ENCODE results near the gene MARCHF11.

Gene MARCHF11

DNA sequence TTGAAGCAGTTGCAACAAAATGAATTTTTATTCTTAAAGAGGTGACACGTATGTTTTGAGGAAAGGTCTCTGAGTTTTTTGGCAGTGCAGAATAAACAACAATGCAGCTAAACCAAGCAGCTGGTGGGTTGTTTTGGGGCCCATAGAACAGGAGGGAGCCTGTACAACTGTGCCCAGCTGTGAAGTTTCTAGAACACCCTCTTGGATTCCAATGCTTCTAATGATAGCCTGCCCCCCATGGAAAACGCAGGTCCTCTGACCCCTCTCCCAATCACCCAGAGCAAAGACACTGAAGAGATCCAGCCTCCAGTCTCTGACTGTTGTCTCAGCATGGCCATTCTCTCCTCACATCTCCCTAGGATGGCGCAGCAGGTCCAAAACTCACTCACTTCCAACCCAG lies 150.9 kb downstream of the MARCHF11 start:
- H3K4me3 ChIP-seq (ENCODE audit: low read depth, low read length) = no peak overlapping the region
- TF ChIP-seq, protein P1, sequence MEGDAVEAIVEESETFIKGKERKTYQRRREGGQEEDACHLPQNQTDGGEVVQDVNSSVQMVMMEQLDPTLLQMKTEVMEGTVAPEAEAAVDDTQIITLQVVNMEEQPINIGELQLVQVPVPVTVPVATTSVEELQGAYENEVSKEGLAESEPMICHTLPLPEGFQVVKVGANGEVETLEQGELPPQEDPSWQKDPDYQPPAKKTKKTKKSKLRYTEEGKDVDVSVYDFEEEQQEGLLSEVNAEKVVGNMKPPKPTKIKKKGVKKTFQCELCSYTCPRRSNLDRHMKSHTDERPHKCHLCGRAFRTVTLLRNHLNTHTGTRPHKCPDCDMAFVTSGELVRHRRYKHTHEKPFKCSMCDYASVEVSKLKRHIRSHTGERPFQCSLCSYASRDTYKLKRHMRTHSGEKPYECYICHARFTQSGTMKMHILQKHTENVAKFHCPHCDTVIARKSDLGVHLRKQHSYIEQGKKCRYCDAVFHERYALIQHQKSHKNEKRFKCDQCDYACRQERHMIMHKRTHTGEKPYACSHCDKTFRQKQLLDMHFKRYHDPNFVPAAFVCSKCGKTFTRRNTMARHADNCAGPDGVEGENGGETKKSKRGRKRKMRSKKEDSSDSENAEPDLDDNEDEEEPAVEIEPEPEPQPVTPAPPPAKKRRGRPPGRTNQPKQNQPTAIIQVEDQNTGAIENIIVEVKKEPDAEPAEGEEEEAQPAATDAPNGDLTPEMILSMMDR (IDR thresholded peaks at IDR 0.05; ENCODE audit: low read depth, low read length, missing control alignments) = no peak
- no peak for DNase-seq (ENCODE audit: low read depth)

DNA sequence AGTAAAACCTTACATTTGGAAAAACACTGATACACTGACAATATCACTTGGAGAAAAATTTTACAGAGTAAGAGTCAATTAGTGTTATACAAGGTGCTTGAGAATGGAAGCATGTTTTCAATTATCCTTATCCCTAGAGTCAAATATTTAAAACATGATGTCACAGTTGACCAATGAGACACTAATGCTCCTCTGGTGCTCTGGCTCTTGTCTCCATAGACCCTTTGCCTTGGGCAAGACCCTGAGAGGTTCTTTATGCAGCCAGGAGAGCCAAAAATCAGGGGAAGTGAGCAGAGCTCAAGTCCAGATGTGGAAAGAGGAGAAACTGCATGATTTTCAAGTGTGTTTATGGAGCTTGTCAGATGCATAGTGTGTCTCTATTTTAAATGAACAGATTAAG lies 153.9 kb downstream of the MARCHF11 start:
- H3K4me3 ChIP-seq (ENCODE audit: low read depth, low read length) = no peak overlapping the region
- TF ChIP-seq, protein P1 (IDR thresholded peaks at IDR 0.05; ENCODE audit: low read depth, low read length, missing control alignments) = no peak
- no peak for DNase-seq (ENCODE audit: low read depth)

DNA sequence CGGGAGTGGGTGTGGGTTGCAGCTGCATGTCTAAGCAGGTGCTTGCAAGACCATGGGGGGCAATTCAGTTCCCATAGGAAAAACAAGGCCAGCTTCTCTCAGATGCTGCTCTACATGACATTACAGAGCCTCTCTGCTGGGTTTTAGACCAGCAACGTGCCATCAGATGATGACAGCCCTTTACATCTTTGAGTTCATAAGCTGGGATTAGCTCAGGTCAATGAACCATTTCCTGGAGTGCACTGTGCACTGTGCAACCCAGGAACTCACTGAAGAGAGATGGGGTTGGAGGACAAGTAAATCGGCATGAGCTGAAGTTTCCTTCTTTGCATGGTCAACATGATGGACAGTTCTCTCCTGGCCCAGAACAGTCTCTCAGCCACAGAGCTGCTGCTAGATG lies 160.6 kb downstream of the MARCHF11 start:
- H3K4me3 ChIP-seq (ENCODE audit: low read depth, low read length) = no peak overlapping the region
- no peak for DNase-seq (ENCODE audit: low read depth)
- TF ChIP-seq, protein P1 (IDR thresholded peaks at IDR 0.05; ENCODE audit: low read depth, low read length, missing control alignments) = no peak

DNA sequence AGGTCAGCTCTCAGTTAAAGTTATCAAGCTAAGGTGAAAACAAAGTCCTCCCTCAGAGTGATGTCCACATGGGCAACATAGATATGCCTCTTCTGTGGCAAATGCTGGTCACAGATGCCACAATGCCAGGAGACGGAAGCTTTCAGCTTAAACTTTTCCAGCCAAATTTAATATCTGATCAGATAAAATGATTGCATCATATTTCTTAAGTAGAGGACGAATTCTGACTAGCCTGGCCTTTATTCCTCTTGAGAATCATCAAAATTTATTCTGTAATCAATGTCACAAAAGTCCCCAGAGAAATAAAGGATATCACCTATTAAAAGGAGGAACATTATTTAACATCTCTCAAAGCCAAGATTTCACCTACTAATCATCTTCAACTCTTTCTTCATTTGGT lies 161.9 kb downstream of the MARCHF11 start:
- no peak for DNase-seq (ENCODE audit: low read depth)
- TF ChIP-seq, protein P1 (IDR thresholded peaks at IDR 0.05; ENCODE audit: low read depth, low read length, missing control alignments) = no peak
- no peak overlapping the region for H3K4me3 ChIP-seq (ENCODE audit: low read depth, low read length)
